GM21526 (cell line): ENCODE data around the gene TOPORS.
"Not testable (repeated sequence)": the region's sequence is repeated elsewhere in the genome, so short reads cannot be mapped to it uniquely, and the experiment has no call there.

ENCODE experiments used
- ATAC-seq: cut with Tn5 transposase; IDR thresholded peaks from one replicate; pipeline ENCODE4 v1.9.1; 2021; ENCODE audit warnings: moderate library complexity; ENCODE audit not compliant: unreplicated experiment, low FRiP score

Gene TOPORS

GRCh38 chr9:32570262-32570661 lies 17.9 kb upstream of the TOPORS start:
- ATAC-seq: no peak

- no peak for ATAC-seq
Measured at GRCh38 chr9:32566770-32567169, 14.4 kb upstream of the TOPORS start.

GRCh38 chr9:32565967-32566366 lies 13.6 kb upstream of the TOPORS start:
- ATAC-seq: no peak

GRCh38 chr9:32558408-32558934 lies 6.1 kb upstream of the TOPORS start:
- no peak for ATAC-seq

- ATAC-seq: no peak
Measured at GRCh38 chr9:32554591-32554990, 2.2 kb upstream of the TOPORS start.

- ATAC-seq: no peak
Measured at GRCh38 chr9:32554107-32554506, 1.7 kb upstream of the TOPORS start.

- ATAC-seq: peak; percentile 3
Measured at GRCh38 chr9:32551276-32552051, 922 bp downstream of the TOPORS start.

GRCh38 chr9:32550562-32551275 lies 1.7 kb downstream of the TOPORS start:
- peak; percentile 69 for ATAC-seq

- ATAC-seq: no peak
Measured at GRCh38 chr9:32550150-32550561, 2.2 kb downstream of the TOPORS start.

- not testable (repeated sequence) for ATAC-seq
Measured at GRCh38 chr9:32548213-32548612, 4.2 kb downstream of the TOPORS start.

- ATAC-seq: no peak
Measured at GRCh38 chr9:32545884-32546283, 6.5 kb downstream of the TOPORS start.

GRCh38 chr9:32543047-32543446 lies 9.3 kb downstream of the TOPORS start:
- ATAC-seq: no peak

- ATAC-seq: no peak
Measured at GRCh38 chr9:32533816-32534215, 18.6 kb downstream of the TOPORS start.

GRCh38 chr9:32533336-32533735 lies 19.1 kb downstream of the TOPORS start:
- ATAC-seq: no peak

GRCh38 chr9:32526707-32527048 lies 25.7 kb downstream of the TOPORS start:
- no peak for ATAC-seq

- peak; percentile 68 for ATAC-seq
Measured at GRCh38 chr9:32526041-32526706, 26.2 kb downstream of the TOPORS start, which contains the start of gene RIGI. Gene RIGI, minus strand, starts transcription at chr9:32526196. Its CDS starts 30 bp downstream, at chr9:32526166.

GRCh38 chr9:32525709-32526030 lies 26.7 kb downstream of the TOPORS start:
- ATAC-seq: peak; percentile 21

GRCh38 chr9:32524892-32525708 lies 27.3 kb downstream of the TOPORS start:
- no peak for ATAC-seq

GRCh38 chr9:32524558-32524891 lies 27.9 kb downstream of the TOPORS start:
- ATAC-seq: not testable (repeated sequence)

GRCh38 chr9:32523910-32524309 lies 28.5 kb downstream of the TOPORS start:
- no peak for ATAC-seq

- ATAC-seq: no peak
Measured at GRCh38 chr9:32518276-32518675, 34.1 kb downstream of the TOPORS start.
